Left cardiac atrium (tissue), 4 donors: ENCODE measurements around the gene RAPGEF5. TPM values are rescaled to one million over a fixed set of nuclear protein-coding genes. Genes with fewer than 3 reads are reported as not detected.
"Not testable (repeated sequence)": the region's sequence is repeated elsewhere in the genome, so short reads cannot be mapped to it uniquely, and the experiment has no call there.

Experiments used
- ATAC-seq, 2 donors: fragments of 200-7000 bp; cut with Tn5 transposase; one replicate each; pipeline ENCODE4 v1.9.1; 2020; ENCODE audit warnings: mild to moderate bottlenecking in 2 of 2, moderate library complexity in 2 of 2
- DNase-seq: peaks from one replicate; pipeline ENCODE4 v3.0.0-alpha.2; 2020
- intact Hi-C, 2 donors: fragments of 100-400 bp; cut with DNase I; formaldehyde crosslinking; loops; one replicate each; pipeline versions ENCODE4 v1.14.1 to v1.15.1; 2022 to 2023
- total RNA-seq, 2 donors: library from RNA; stranded (reverse); fragmentation: NEBNext Ultra II Directional; extraction: Animal tissue kit (Norgen Biotek cat#: 25700); gene quantifications; one replicate each; pipeline ENCODE4 v1.2.1, GENCODE V29; 2021
- donor health status: DM: no; HTN: yes; CAD: no.
- donor health status: DM: no; HTN: yes; CAD: no; lungs with severe emphysema.
- donor health status: DM: yes; HTN: yes; CAD: no.
- donor health status: Dilated cardiomyopathy.

The RAPGEF5 gene
- total RNA-seq, 2 donors from 2014 or later: 15.9 to 29.8 TPM

- no peak for DNase-seq
- intact Hi-C loops: no loop called here
- no peak for ATAC-seq
Measured at GRCh38 chr7:22090107-22090506, 266.8 kb downstream of the RAPGEF5 start.

- ATAC-seq: no peak
- DNase-seq: no peak
- intact Hi-C loops: no loop called here
Measured at GRCh38 chr7:22088827-22089226, 268.1 kb downstream of the RAPGEF5 start.

- DNase-seq (no peak), ATAC-seq (no peak)
- intact Hi-C loops: no loop called here
Measured at GRCh38 chr7:22087861-22088260, 269.1 kb downstream of the RAPGEF5 start.

GRCh38 chr7:22083704-22084240, 273.2 kb downstream of the RAPGEF5 start:
- intact Hi-C loops: no loop called here
- peak in 1 of 2 donors; percentile 2 for ATAC-seq
- DNase-seq: no peak

- DNase-seq: peak; percentile 91
- ATAC-seq: peak; percentile 98 to 99
- intact Hi-C loops: no loop called here
Measured at GRCh38 chr7:22082886-22083703, 273.9 kb downstream of the RAPGEF5 start.

GRCh38 chr7:22082553-22082885, 274.4 kb downstream of the RAPGEF5 start:
- intact Hi-C loops: no loop called here
- DNase-seq (no peak), ATAC-seq (peak; percentile 1 to 29)

GRCh38 chr7:22080219-22080618, 276.7 kb downstream of the RAPGEF5 start:
- ATAC-seq, DNase-seq, intact Hi-C loops: not testable (repeated sequence)

- intact Hi-C loops, DNase-seq, ATAC-seq: not testable (repeated sequence)
Measured at GRCh38 chr7:22078872-22079271, 278.1 kb downstream of the RAPGEF5 start.

GRCh38 chr7:22075561-22075960, 281.4 kb downstream of the RAPGEF5 start:
- intact Hi-C loops: no loop called here
- DNase-seq (no peak), ATAC-seq (no peak)

GRCh38 chr7:22074897-22075296, 282.1 kb downstream of the RAPGEF5 start:
- no peak for DNase-seq
- intact Hi-C loops: no loop called here

More at GRCh38 chr7:22074897-22075296, 282.1 kb downstream of the RAPGEF5 start:
- no peak for ATAC-seq

Other genes with a start within 250 kb of the RAPGEF5 start
- 1 to 10 TPM; 1.1 to 1.7 TPM for gene STEAP1B, start 143.0 kb upstream of the RAPGEF5 start, total RNA-seq